Mammary epithelial cell (primary cell): ENCODE measurements around the gene AGTR2.

Experiments
- EZH2 ChIP-seq: IDR thresholded peaks from 2 replicates; pipeline ENCODE4 v1.6.1; 2012; ENCODE audit warnings: low read length, inconsistent platforms, borderline replicate concordance
- TF ChIP-seq, protein P1 (sequence below), 2 donors: IDR thresholded peaks in 1 of 2; conservative IDR thresholded peaks in 1 of 2; 2 replicates each; pipeline ENCODE4 v1.5.1; 2011 to 2012; ENCODE audit warnings: inconsistent platforms in 2 of 2, low read length in 2 of 2, mild to moderate bottlenecking in 2 of 2, control low read depth in 1 of 2, low read depth in 1 of 2; ENCODE audit not compliant: insufficient read depth in 1 of 2; ENCODE audit errors: extremely low read depth in 1 of 2

GRCh38 chrX:116213262-116213661 is 42.7 kb downstream of the AGTR2 start:
- TF ChIP-seq, protein P1, sequence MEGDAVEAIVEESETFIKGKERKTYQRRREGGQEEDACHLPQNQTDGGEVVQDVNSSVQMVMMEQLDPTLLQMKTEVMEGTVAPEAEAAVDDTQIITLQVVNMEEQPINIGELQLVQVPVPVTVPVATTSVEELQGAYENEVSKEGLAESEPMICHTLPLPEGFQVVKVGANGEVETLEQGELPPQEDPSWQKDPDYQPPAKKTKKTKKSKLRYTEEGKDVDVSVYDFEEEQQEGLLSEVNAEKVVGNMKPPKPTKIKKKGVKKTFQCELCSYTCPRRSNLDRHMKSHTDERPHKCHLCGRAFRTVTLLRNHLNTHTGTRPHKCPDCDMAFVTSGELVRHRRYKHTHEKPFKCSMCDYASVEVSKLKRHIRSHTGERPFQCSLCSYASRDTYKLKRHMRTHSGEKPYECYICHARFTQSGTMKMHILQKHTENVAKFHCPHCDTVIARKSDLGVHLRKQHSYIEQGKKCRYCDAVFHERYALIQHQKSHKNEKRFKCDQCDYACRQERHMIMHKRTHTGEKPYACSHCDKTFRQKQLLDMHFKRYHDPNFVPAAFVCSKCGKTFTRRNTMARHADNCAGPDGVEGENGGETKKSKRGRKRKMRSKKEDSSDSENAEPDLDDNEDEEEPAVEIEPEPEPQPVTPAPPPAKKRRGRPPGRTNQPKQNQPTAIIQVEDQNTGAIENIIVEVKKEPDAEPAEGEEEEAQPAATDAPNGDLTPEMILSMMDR (conservative IDR thresholded peaks at IDR 0.05 in 1 of 2, IDR thresholded peaks at IDR 0.05 in 1 of 2; ENCODE audit: extremely low read depth in 1 of 2, insufficient read depth in 1 of 2, low read depth in 1 of 2, low read length in 2 of 2), result no peak
- TF ChIP-seq EZH2, result no peak
